Kidney (tissue), 14 donors: ENCODE results near the gene SCAF8. TPM values are rescaled to one million over a fixed set of nuclear protein-coding genes. Genes with fewer than 3 reads are reported as not detected.
"Not testable (repeated sequence)": the region's sequence is repeated elsewhere in the genome, so short reads cannot be mapped to it uniquely, and the experiment has no call there.

Source experiments
- DNase-seq, 5 donors: peaks; one replicate each; pipeline ENCODE4 v3.0.0-alpha.2; 2013 to 2020
- FAIRE-seq: peaks from 2 replicates; lab custom pipeline; 2012; peaks lifted over from hg19 to GRCh38; lab: Jason Lieb, UNC
- H3K27ac ChIP-seq, 2 donors: one replicate each; pipeline ENCODE4 v1.7.0; 2013; ENCODE audit warnings: low read depth in 2 of 2, low read length in 2 of 2, inconsistent platforms in 1 of 2
- H3K27me3 ChIP-seq: one replicate; pipeline ENCODE4 v1.7.1; 2013; ENCODE audit warnings: low read length, inconsistent platforms; ENCODE audit not compliant: control insufficient read depth, insufficient read depth
- H3K36me3 ChIP-seq, 3 donors: one replicate each; pipeline versions ENCODE4 v1.7.0 to v1.7.1; 2013; ENCODE audit warnings: low read length in 3 of 3, control low read depth in 1 of 3, inconsistent platforms in 1 of 3; ENCODE audit not compliant: insufficient read depth in 3 of 3, control insufficient read depth in 2 of 3
- H3K4me1 ChIP-seq, 3 donors: one replicate each; pipeline versions ENCODE4 v1.7.0 to v1.7.1; 2013; ENCODE audit warnings: low read length in 3 of 3, inconsistent platforms in 1 of 3, low read depth in 1 of 3; ENCODE audit not compliant: control insufficient read depth in 2 of 3, insufficient read depth in 2 of 3
- H3K4me3 ChIP-seq, 3 donors: one replicate each; pipeline versions ENCODE4 v1.7.0 to v1.8.1; 2013; ENCODE audit warnings: low read length in 3 of 3, control low read depth in 1 of 3, inconsistent platforms in 1 of 3
- H3K9ac ChIP-seq, 3 donors: one replicate each; pipeline versions ENCODE4 v1.7.0 to v1.7.1; 2013; ENCODE audit warnings: low read length in 3 of 3, control low read depth in 1 of 3, inconsistent platforms in 1 of 3
- H3K9me3 ChIP-seq, 3 donors: one replicate each; pipeline versions ENCODE4 v1.7.0 to v1.7.1; 2013; ENCODE audit warnings: low read length in 3 of 3, control low read depth in 1 of 3, inconsistent platforms in 1 of 3; ENCODE audit not compliant: control insufficient read depth in 2 of 3, insufficient read depth in 1 of 3
- CTCF ChIP-seq: IDR thresholded peaks from 3 replicates; pipeline ENCODE4 v1.5.1; 2012; ENCODE audit warnings: mild to moderate bottlenecking, moderate library complexity, borderline replicate concordance; ENCODE audit not compliant: insufficient read depth; ENCODE audit errors: extremely low read depth
- intact Hi-C: fragments of 100-400 bp; cut with DNase I; formaldehyde crosslinking; loops from one replicate; pipeline ENCODE4 v1.11.1; 2022
- polyA plus RNA-seq: library from polyadenylated mRNA; stranded (reverse); fragments of 350-450 nt; fragmentation: Illumina TruSeq; extraction: RNeasy Lipid Tissue Mini Kit (QIAGEN cat#74804); gene quantifications from one replicate; pipeline ENCODE4 v1.2.3, GENCODE V29; 2014; ENCODE audit warnings: low read depth, low replicate concordance; ENCODE audit not compliant: insufficient read depth
- total RNA-seq: library from RNA; stranded (reverse); fragmentation: NEBNext Ultra II Directional; extraction: Animal tissue kit (Norgen Biotek cat#: 25700); gene quantifications from one replicate; pipeline ENCODE4 v1.2.1, GENCODE V29; 2021
- donor health status: control.
- donor health status: control.
- donor health status: control.
- donor health status: control.
- donor health status: control.
- donor health status: DM: yes; HTN: yes; CAD: no.
- donor health status: Normal renal cell carcinoma (clear cell type).

Gene SCAF8
- total and polyA plus RNA-seq, 2 donors from 2014 or later: 8.3 to 52.2 TPM

GRCh38 chr6:154709621-154710020 lies 23.6 kb upstream of the SCAF8 start:
- Histone ChIP-seq H3K27ac (no peak overlapping the region), H3K4me1 (peaks cover 0 to 4% (median 0%) of the 10 kb centered on the region in 3 donors), H3K4me3 (no peak overlapping the region), H3K9ac (no peak overlapping the region), H3K36me3 (no peaks in the 10 kb centered on the region), H3K9me3 (no peaks in the 10 kb centered on the region), H3K27me3 (no peaks in the 10 kb centered on the region)
- intact Hi-C loops: no loop called here
- no peak for TF ChIP-seq CTCF
- DNase-seq (no peak), FAIRE-seq (no peak)

- H3K4me1 ChIP-seq: peaks cover 0 to 4% (median 0%) of the 10 kb centered on the region in 3 donors
These were observed 22.5 kb upstream of the SCAF8 start for GRCh38 chr6:154710689-154711088.

GRCh38 chr6:154715446-154715845 lies 17.8 kb upstream of the SCAF8 start:
- Histone ChIP-seq H3K9me3 (peaks cover 0 to 3% (median 0%) of the 10 kb centered on the region in 3 donors), H3K36me3 (no peaks in the 10 kb centered on the region), H3K9ac (no peak overlapping the region), H3K4me1 (peaks cover 0 to 4% (median 0%) of the 10 kb centered on the region in 3 donors), H3K4me3 (no peak overlapping the region), H3K27me3 (no peaks in the 10 kb centered on the region), H3K27ac (no peak overlapping the region)
- FAIRE-seq (no peak), DNase-seq (no peak)
- intact Hi-C loops: no loop called here
- no peak for TF ChIP-seq CTCF

More at GRCh38 chr6:154710689-154711088, 22.5 kb upstream of the SCAF8 start:
- Histone ChIP-seq H3K4me3 (no peak overlapping the region), H3K9me3 (no peaks in the 10 kb centered on the region), H3K27me3 (no peaks in the 10 kb centered on the region), H3K36me3 (no peaks in the 10 kb centered on the region), H3K27ac (no peak overlapping the region), H3K9ac (no peak overlapping the region)
- intact Hi-C loops: no loop called here
- DNase-seq (no peak), FAIRE-seq (no peak)
- no peak for TF ChIP-seq CTCF

- FAIRE-seq, H3K27me3 ChIP-seq, intact Hi-C loops, H3K4me3 ChIP-seq, H3K9me3 ChIP-seq, DNase-seq, H3K9ac ChIP-seq, H3K27ac ChIP-seq, H3K36me3 ChIP-seq, H3K4me1 ChIP-seq: not testable (repeated sequence)
These were observed 16.9 kb upstream of the SCAF8 start for GRCh38 chr6:154716350-154716749.
